ENCODE data around the gene YRDC.
A peak's percentile ranks its signal among the peaks of the same experiment; 100 is the strongest.

YRDC gene

DNA sequence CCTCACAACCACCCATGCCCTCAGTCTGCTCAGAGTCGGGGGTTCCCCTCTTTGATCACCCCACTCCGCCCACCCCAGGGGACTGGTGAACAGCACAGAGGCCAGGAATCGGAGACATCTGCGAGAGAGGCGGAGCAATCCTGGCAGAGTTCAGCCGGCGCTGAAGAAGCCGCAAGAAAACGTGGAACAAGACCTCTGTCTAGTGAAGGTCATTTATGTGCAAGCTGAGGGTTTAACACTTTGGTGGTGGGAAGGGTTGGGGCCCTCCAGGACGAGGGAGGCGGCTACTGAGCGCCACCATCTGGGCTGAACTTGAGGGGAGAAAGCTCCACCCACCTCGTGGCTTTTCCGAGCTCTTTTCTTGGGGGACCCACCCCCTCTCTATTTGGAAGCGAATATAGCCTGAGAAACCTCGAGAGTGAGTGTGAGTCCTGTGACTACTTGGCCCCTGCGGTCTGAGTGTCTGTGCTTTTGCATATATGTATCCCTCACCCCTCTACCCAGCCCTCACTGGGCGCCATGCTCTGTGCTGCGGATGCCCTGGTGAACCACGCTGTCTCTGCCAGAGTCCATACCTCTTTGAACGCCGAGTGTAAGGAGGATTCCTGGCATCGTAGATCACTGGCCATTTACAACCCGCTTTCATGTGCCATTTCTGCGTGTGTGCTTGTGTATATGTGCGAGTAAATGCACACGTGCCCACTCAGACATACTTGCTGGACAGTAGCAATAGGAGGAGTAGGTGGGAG lies 41.9 kb downstream of the YRDC start:
- no peak for DNase-seq (ENCODE audit: low spot score)

DNA sequence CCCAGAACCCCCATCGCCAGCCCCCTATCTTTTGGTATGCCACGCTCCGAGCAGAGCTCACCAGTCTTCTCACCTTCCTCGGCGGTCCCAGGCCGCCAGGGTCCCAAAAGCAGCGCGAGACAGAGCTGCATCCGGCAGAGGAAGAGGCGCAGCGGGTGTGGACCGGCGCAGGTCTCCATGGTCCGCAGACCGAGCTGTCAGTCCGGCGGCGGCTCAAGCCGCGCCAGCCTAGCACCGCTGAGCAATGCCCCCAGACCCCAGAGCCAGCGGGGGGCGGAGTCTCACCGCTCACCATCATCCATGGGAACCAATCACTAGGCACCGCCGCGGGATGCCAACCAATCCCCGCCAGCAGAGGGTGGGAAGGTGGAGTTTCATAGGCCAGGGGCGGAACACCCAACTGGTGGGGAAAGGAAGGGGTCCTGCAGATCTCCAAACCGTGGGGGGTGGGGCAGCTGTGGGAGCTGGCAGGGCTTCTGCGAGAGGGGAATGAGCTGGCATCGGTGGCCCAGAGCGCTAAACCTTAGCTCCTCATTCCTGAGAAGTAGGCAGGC lies 43.0 kb downstream of the YRDC start, which contains the start of gene EPHA10:
EPHA10 (minus strand) TSS at position 233 of the 554 bp plus-strand sequence; CDS start at position 179, 54 bp downstream.
- no peak for DNase-seq (ENCODE audit: low spot score)

DNA sequence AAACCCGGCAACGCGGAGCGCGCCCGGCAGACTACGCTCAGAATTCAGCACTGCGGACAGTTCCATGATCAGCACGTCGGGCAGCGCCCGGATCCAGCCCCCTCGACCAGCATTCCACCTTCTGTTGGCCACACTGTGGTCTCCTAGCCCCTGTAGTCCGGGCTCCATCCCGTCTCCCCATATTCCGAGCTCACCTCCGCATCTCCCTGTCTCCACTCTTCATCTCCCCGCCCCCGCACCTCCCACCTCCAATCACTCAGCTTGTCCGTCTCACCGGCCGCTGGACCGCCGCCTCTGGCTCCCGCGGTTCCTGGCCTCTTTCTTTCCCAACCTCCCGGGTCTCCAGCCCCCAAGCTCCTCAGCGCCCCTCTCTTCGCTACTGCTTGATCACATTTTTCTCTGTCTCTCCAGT lies 43.6 kb downstream of the YRDC start:
- DNase-seq (ENCODE audit: low spot score): peak; percentile 83

DNA sequence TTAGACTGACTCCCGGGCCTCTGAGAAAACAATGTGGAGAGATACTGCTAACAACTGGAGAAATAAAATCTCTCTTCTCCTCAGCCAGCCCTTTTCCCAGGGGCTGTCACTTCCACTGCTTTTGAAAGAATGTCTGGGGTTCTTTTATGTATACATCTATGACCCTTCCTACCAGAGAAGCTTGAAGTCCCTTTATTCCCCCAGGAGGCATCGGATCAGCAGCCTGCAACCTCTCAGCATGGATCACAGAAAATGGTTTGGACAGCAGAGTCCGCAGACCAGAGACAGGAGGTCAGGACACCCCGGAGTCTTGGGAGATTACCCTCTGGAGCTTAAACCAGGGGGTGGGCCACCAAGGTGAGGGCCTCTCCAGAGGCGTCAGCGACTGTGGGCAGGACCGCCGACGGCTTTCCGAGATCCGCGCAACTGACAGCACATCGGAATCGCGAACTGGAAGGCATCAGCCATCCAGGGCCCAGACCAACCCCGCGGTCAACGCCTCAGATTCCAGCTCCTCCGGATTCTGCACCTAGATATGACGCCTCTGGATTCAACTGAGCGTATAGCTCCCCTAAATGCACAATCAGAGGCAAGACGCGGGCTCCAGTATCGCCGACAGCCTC lies 44.1 kb downstream of the YRDC start:
- no peak for DNase-seq (ENCODE audit: low spot score)

DNA sequence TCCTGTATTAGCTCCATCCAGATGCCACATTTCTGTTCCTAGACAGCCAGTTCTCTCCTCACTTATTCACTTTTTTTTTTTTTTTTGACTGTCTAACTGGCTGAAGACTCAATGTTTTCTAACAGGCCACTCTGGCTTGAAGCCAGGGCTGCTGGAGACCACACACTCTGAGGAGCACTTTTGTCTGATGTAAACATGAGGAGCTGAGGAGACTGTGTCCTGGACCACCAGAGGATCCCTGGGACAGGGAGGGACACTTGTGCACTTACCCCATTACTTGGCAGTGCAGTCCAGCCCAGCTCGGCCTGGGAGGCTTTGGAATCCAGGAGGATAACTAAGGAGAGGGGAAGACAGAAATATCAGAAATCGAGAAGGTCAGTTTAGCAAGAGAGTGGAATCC lies 45.5 kb downstream of the YRDC start:
- no peak for DNase-seq (ENCODE audit: low spot score)

GRCh38 chr1:37761416-37762095 lies 46.5 kb downstream of the YRDC start:
- DNase-seq (ENCODE audit: low spot score): no peak

DNA sequence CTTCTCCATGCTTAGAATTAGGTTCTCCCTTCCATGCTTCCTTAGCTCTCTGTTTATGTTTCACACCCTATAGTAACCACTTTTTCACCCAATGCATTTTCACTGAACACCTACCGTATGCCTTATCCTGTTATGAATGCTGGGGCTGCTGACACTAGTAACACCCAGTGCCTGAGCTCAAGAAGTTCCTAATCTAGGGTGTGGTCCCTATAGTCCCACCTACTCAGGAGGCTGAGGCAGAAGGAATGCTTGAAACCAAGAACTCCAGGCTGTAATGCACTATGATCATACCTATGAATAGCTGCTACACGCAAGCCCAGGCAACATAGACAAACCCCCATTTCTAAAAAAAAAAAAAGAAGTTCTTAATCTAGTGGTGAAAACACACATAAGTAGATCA lies 48.6 kb downstream of the YRDC start:
- DNase-seq (ENCODE audit: low spot score): no peak

- DNase-seq (ENCODE audit: low spot score): no peak
Observed at GRCh38 chr1:37755951-37756560, 52.0 kb downstream of the YRDC start.

GRCh38 chr1:37755290-37755689 lies 52.7 kb downstream of the YRDC start:
- no peak for DNase-seq (ENCODE audit: low spot score)

DNA sequence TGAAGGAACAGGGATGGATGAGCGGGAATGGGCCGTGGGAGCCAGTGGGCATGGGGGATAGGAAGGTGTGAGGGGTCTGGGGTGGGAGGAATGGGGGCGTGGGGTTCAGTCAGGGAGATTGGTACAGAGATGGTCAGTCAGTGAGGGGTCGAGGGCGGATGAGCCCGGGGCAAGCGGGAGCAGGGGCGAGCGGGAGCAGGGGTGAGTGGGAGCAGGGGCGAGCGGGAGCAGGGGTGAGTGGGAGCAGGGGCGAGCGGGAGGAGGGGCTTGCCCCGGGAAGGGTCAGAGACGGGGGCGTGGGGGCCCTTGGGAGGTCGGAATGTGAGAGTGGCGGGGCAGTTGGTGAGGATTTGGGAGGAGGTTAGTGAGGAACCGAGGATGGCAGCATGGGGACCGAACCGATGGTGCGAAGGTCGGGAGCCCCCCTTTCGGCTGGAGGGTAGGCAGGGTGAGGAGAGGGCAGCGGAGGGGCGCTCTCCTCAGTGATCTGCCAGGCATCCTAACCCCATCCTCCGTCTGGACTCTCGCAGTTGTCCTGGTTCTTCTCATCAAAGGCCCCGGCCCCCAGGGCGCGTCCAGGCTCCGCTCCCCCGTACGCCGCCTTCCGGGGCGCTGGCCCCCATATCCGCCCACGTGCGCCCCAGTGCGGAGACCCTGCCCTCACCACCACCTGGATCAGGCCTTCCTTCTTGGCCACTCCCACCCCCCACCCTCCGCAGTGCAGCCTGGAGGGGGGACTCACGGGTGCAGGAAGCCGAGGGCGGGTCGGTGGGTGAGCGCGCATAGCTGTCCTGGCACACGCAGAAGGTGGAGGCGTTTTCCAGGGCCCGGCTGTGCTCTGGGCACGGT lies 54.3 kb downstream of the YRDC start:
- DNase-seq (ENCODE audit: low spot score): no peak

All from HuH-7 (cell line).